ENCODE data around the gene ADGRL2.

GRCh38 chr1:81948495-81948894, 147.8 kb downstream of the ADGRL2 start:
- TF ChIP-seq, protein P1, sequence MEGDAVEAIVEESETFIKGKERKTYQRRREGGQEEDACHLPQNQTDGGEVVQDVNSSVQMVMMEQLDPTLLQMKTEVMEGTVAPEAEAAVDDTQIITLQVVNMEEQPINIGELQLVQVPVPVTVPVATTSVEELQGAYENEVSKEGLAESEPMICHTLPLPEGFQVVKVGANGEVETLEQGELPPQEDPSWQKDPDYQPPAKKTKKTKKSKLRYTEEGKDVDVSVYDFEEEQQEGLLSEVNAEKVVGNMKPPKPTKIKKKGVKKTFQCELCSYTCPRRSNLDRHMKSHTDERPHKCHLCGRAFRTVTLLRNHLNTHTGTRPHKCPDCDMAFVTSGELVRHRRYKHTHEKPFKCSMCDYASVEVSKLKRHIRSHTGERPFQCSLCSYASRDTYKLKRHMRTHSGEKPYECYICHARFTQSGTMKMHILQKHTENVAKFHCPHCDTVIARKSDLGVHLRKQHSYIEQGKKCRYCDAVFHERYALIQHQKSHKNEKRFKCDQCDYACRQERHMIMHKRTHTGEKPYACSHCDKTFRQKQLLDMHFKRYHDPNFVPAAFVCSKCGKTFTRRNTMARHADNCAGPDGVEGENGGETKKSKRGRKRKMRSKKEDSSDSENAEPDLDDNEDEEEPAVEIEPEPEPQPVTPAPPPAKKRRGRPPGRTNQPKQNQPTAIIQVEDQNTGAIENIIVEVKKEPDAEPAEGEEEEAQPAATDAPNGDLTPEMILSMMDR (IDR thresholded peaks at IDR 0.05; ENCODE audit: poor library complexity): no peak
- no peak for TF ChIP-seq EZH2phosphoT487 (IDR thresholded peaks at IDR 0.05; ENCODE audit: low read depth, severe bottlenecking, unreplicated experiment)
